GM19468 (cell line): ENCODE measurements around the gene CEP164.
"Not testable (repeated sequence)": the region's sequence is repeated elsewhere in the genome, so short reads cannot be mapped to it uniquely, and the experiment has no call there.

Source experiments
- ATAC-seq: cut with Tn5 transposase; IDR thresholded peaks from one replicate; pipeline ENCODE4 v1.9.1; 2021; ENCODE audit warnings: mild to moderate bottlenecking, moderate library complexity, moderate number of reproducible peaks; ENCODE audit not compliant: unreplicated experiment; ENCODE audit errors: extremely low read depth

CEP164 gene

GRCh38 chr11:117435326-117435725, 107.7 kb downstream of the CEP164 start:
- ATAC-seq = no peak

- ATAC-seq = no peak
These were observed 109.6 kb downstream of the CEP164 start for GRCh38 chr11:117437041-117437790.

- no peak for ATAC-seq
These were observed 110.1 kb downstream of the CEP164 start for GRCh38 chr11:117437791-117438130.

GRCh38 chr11:117438371-117439000, 110.8 kb downstream of the CEP164 start:
- no peak for ATAC-seq

GRCh38 chr11:117439256-117439655, 111.6 kb downstream of the CEP164 start:
- no peak for ATAC-seq

GRCh38 chr11:117440258-117440657, 112.6 kb downstream of the CEP164 start:
- ATAC-seq = no peak

GRCh38 chr11:117441146-117441975, 113.7 kb downstream of the CEP164 start:
- no peak for ATAC-seq

DNA sequence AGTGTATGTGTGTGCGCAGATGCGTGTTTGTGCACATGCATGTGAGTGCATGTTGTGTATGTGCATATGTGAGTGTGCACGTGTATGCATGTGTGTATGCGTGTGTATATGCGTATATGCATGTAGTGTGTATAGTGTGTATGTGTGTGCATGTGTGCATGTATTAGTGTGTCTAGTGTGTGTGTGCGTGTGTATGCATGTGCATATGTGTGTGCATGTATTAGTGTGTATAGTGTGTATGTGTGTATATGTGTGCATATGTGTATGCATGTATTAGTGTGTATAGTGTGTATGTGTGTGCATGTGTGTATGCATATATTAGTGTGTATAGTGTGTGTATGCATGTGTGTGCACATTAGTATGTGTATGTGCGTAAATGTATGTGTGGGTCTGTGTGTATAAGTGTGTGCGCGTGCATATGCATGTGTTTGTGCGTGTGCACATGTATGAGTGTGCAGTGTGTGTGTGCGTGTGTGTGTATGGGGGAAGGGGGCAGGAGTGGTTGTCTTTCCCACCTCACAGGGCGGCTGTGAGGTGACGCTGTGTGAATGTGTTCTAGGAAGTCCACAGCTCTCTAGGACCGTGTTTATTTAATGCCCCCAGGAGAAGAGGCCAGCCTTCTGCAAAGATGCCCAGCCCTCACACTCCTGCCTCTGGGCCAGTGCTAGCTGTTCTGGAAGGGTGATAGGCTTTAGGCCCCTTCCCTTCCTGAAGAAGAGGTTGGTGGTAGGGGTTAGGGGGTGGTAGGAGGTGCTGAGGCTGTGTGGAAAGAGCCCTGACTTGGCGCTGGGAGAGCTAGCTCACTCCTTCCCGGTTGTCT, 114.6 kb downstream of the CEP164 start:
- no peak for ATAC-seq

DNA sequence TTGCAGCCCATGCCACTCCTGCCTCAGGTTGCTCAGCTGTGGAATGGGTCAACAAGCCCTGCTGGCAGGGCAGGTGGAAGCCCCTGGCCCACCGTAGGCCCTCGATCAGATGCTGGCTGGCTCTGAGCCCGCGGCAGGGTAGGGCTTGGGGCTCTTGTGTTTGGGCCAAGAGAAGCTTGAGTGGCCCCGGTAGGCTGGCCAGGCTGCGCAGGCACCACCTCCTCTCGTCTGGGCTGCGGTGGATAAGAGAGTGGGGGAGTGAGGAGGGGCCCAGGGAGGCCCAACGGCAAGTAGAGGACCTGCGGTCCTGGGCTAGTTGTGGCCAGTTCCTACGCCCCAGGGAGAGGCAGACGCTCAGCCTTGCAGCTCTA, 115.2 kb downstream of the CEP164 start:
- no peak for ATAC-seq

DNA sequence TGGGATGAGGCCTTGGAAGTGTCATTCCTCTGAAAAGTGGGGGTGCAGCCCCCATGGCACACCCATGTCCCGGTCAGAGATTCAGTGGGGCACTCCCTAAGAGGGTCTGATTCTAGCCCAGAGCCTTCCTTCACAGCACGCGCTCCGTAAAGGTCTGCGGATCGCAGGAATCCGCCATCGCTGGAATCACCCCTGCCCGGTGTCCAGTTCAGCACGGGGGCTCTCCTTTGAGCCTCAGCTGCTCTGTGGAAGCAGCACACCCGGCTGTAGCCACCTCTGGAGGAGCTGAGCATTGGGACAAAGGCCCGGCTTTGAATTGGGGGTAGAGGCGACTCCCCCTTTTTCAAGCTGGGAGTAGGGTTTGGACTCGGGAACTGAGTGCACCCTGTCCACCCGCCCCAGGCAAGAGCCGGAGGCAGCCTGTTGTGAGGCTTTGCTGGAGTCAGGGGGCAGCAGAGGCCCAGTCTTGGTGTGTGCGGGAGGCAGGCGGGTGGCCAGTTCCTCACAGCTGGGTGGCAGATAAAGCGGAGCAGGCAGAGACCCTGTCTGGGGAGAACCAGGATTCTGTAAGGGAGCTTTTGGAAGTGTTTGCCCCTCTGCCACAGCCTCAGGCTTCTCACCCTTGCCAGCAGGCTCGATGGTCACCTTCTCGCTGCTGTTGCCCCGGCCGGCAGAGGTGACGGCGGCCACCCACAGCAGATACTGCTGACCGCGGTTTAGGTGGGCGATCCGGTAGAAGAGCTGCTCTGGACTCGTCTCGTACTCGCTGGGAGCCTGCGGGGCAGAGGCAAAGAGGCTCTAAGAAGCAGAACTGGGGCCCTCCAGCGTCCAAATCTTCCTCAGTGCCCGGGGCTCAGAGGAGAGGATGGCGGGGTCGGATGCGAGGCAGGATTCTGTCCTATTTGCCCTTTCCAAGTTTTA, 115.9 kb downstream of the CEP164 start:
- no peak for ATAC-seq

DNA sequence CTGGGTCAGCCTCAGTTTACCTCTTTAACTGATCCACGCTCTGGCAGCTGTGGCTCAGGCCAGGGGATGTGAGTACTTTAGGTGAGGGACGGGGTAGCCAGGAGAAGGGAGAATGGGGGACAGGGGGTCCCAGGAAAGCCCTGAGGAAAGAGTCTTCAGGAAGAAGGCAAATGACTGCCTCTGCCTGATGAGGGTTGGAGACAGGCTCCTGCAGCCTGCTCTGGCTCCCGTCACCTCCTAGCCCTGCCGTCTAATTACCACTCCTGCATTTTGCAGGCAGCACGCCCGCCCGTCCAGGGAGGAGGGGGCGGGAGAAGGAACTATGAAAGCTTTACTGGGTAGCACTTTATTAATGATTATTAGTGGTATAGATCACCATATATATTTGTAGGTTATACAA, 116.6 kb downstream of the CEP164 start:
- ATAC-seq = no peak

DNA sequence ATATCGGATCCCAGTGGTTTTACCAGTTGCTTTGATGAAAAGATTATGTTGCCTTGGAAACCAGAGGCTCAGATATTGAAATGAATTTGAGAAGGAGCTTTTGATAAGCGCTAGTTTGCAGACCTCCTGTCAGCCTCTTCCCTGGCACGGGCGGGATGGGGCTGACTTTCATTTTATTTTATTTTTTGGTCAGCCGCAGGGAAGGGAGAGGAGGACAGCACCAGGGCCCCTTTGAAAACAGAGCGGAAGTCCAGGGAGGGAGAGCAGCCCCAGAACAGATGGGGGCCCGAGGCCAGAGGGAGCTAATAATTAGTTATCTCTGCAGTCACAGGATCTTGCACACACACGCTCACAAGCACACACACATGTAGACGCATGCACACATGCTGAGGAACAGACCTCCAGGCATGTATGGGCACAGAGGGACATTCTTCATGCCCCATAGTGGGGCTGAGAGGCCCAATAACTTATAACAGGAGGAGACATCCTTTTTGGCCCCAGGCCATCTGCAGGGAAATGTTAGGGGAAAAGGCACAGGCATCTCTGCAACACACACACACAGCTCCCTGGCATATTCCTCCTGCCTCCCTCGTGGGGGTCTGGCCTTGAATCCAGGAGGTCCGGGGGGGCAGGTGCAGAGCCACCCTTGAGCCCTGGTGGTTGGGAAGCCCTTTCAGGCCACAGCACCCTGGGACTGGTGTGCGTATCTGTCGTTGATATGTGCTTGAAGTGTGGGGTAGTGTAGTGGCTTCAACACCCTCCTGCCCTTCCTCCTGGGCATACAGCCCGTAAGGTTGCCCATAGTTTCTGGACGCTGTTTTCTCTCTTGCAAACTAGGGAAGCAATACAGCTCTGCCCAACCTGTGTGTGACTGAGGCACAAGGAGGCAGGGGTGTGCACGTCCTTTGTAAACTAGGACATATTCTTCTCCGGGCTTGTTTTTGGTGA, 117.3 kb downstream of the CEP164 start:
- no peak for ATAC-seq

- ATAC-seq = no peak
These were observed 121.5 kb downstream of the CEP164 start for GRCh38 chr11:117449111-117449693.

GRCh38 chr11:117453886-117454563, 126.4 kb downstream of the CEP164 start:
- no peak for ATAC-seq

DNA sequence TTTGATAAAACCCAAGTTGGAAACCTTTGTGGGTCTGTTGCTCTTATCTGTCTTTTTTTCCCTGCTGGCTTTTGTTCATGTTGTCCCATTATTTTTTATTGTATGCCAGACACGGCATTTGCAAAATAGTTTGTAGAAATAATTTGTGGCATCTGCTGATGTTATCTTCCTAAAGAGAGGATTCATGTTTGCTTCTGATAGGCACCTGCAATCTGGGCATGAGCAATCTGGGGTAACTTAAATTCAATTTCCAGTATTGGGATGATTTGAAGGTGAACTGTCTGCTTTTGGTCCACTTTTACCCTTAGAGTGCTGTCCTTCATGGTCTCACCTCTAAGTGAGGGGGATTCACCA, 126.9 kb downstream of the CEP164 start:
- no peak for ATAC-seq

- no peak for ATAC-seq
These were observed 128.5 kb downstream of the CEP164 start for GRCh38 chr11:117456027-117456720.

DNA sequence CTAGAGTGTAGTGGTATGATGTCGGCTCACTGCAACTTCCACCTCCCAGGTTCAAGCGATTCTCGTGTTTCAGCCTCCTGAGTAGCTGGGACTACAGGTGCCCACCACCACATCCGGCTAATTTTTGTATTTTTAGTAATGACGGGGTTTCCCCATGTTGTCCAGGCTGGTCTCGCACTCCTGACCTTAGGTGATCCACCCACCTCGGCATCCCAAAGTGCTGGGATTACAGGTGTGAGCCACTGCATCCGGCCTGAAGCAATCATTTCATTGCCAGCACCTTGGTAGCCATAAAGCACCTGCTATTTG, 129.0 kb downstream of the CEP164 start:
- not testable (repeated sequence) for ATAC-seq
